NCI-H2227 treated with DMSO at 0.1 percent for 48 hours (cell line): ENCODE results near the gene KCNMA1.
"Not testable (repeated sequence)": the region's sequence is repeated elsewhere in the genome, so short reads cannot be mapped to it uniquely, and the experiment has no call there.

Experiments used
- DNase-seq: peaks from one replicate; lab custom pipeline; 2025; lab: John Stamatoyannopoulos, UW

The KCNMA1 gene

GRCh38 chr10:77581738-77582137 is 55.9 kb downstream of the KCNMA1 start:
- DNase-seq: no peak

GRCh38 chr10:77580482-77580881 is 57.1 kb downstream of the KCNMA1 start:
- DNase-seq: no peak

- DNase-seq: no peak
Observed at GRCh38 chr10:77578583-77579227, 58.9 kb downstream of the KCNMA1 start.

GRCh38 chr10:77577666-77578229 is 59.9 kb downstream of the KCNMA1 start:
- DNase-seq: no peak

GRCh38 chr10:77576444-77577032 is 61.1 kb downstream of the KCNMA1 start:
- DNase-seq: no peak

- DNase-seq: no peak
Observed at GRCh38 chr10:77576007-77576367, 61.6 kb downstream of the KCNMA1 start.

- DNase-seq: no peak
Observed at GRCh38 chr10:77575271-77576006, 62.2 kb downstream of the KCNMA1 start.

- no peak for DNase-seq
Observed at GRCh38 chr10:77574438-77574837, 63.2 kb downstream of the KCNMA1 start.

GRCh38 chr10:77572520-77572919 is 65.1 kb downstream of the KCNMA1 start:
- not testable (repeated sequence) for DNase-seq

GRCh38 chr10:77571490-77571889 is 66.1 kb downstream of the KCNMA1 start:
- DNase-seq: no peak

- DNase-seq: no peak
Observed at GRCh38 chr10:77566914-77567566, 70.6 kb downstream of the KCNMA1 start.

GRCh38 chr10:77566236-77566635 is 71.4 kb downstream of the KCNMA1 start:
- no peak for DNase-seq

- no peak for DNase-seq
Observed at GRCh38 chr10:77565590-77566023, 72.0 kb downstream of the KCNMA1 start.

GRCh38 chr10:77564731-77565589 is 72.6 kb downstream of the KCNMA1 start:
- DNase-seq: no peak

- DNase-seq: no peak
Observed at GRCh38 chr10:77563638-77564270, 73.9 kb downstream of the KCNMA1 start.

- DNase-seq: no peak
Observed at GRCh38 chr10:77562742-77563141, 74.9 kb downstream of the KCNMA1 start.

GRCh38 chr10:77561991-77562390 is 75.6 kb downstream of the KCNMA1 start:
- DNase-seq: no peak

GRCh38 chr10:77560471-77560870 is 77.1 kb downstream of the KCNMA1 start:
- no peak for DNase-seq

GRCh38 chr10:77560052-77560451 is 77.6 kb downstream of the KCNMA1 start:
- DNase-seq: no peak

GRCh38 chr10:77556990-77557601 is 80.5 kb downstream of the KCNMA1 start:
- DNase-seq: no peak
